ENCODE measurements around the gene BDKRB1.
"Not testable (repeated sequence)": the region's sequence is repeated elsewhere in the genome, so short reads cannot be mapped to it uniquely, and the experiment has no call there.

The BDKRB1 gene

DNA sequence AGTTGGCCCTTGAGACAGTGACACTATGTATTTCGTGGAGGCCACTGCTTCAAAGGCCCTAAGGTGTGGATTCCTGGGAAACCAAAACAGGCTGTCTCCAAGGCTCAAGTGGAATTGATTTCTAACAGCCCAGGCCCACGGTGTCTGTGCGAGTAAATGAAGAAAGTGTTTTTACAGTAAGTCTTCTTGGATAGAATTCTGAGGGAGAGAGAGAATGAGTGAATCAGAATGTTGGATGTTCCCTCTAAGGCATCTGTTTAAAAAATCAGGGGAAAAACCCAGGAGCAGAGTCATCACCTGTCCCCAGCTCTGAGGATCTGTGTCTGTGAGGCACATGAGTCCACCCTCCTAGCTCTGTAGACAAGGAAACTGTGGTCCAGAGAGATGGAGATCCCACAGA is 22.3 kb upstream of the BDKRB1 start:
- no peak for DNase-seq (ENCODE audit: low read depth in 1 of 2, low spot score in 1 of 2)

- DNase-seq (ENCODE audit: low read depth in 1 of 2, low spot score in 1 of 2), result no peak
These were observed 20.6 kb upstream of the BDKRB1 start for GRCh38 chr14:96235426-96235825.

- no peak for DNase-seq (ENCODE audit: low read depth in 1 of 2, low spot score in 1 of 2)
These were observed 18.4 kb upstream of the BDKRB1 start for GRCh38 chr14:96237641-96238040.

- DNase-seq (ENCODE audit: low read depth in 1 of 2, low spot score in 1 of 2), result no peak
These were observed 17.2 kb upstream of the BDKRB1 start for GRCh38 chr14:96238676-96239265.

DNA sequence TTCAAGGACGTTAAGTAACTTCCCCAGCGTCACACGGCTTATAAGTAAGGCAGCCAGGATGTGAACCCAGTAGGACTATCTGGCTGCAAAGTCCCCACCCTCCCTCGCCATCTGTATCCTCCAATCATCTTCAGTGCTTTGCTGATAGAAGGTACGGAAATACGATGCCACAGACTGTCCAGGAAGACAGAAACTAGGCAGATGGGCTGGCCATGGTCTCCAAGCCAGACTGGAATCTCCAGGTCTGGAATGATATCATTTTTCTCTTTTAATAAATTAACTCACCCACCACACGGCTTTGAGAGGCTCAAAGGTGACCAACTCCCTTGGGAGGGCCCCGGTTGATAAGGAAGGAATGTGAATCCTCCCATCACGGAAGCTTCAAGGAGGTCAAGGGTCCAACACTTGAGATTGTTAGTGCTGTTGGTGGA is 16.3 kb upstream of the BDKRB1 start:
- DNase-seq (ENCODE audit: low read depth in 1 of 2, low spot score in 1 of 2), result no peak

GRCh38 chr14:96240641-96241040 is 15.4 kb upstream of the BDKRB1 start:
- no peak for DNase-seq (ENCODE audit: low read depth in 1 of 2, low spot score in 1 of 2)

DNA sequence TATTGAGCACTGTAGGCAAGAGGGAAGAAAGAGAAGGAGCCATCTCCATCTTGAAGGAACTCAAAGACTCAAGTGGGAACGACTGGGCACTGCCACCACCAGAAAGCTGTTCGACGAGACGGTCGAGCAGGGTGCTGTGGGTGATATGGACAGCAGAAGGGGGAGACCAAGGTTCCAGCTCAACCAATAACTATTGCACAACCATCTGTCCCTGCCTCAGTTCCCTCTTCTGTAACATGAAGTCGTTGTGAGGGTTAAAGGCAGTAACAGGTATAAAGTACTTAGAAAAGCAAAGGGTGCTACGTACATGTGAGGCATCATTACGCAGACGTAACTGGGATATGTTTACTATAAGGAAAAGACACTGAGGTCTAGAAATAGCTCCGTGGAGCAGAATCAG is 13.9 kb upstream of the BDKRB1 start:
- DNase-seq (ENCODE audit: low read depth in 1 of 2, low spot score in 1 of 2), result no peak

DNA sequence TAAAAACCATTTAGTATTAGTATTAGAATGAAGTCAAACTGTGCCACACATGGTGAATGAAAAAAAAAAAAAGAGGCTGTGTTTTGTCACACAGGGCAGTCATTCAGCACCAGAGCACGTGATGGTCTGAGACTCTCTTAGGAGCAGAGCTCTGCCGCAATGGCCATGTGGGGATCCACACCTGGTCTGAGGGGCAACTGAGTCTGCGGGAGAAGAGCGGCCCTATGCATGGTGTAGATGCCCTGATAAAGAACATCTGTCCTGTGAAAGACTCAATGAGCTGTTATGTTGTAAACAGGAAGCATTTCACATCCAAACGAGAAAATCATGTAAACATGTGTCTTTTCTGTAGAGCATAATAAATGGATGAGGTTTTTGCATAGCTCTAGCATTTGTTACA is 12.2 kb upstream of the BDKRB1 start:
- no peak for DNase-seq (ENCODE audit: low read depth in 1 of 2, low spot score in 1 of 2)

DNA sequence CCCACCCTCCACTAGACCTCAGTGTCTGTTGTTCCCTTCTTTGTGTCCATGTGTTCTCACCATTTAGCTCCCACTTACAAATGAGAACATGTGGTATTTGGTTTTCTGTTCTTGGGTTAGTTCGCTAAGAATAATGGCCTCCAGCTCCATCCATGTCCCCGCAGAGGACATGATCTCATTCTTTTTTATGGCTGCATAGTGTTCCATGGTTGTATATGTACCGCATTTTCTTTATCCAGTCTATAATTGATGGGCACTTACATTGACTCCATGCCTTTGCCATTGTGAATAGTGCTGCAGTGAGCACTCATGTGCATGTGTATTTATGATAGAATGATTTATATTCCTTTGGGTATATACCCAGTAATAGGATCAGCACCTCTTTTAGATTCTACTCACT is 10.9 kb upstream of the BDKRB1 start:
- not testable (repeated sequence) for DNase-seq (ENCODE audit: low read depth in 1 of 2, low spot score in 1 of 2)

DNA sequence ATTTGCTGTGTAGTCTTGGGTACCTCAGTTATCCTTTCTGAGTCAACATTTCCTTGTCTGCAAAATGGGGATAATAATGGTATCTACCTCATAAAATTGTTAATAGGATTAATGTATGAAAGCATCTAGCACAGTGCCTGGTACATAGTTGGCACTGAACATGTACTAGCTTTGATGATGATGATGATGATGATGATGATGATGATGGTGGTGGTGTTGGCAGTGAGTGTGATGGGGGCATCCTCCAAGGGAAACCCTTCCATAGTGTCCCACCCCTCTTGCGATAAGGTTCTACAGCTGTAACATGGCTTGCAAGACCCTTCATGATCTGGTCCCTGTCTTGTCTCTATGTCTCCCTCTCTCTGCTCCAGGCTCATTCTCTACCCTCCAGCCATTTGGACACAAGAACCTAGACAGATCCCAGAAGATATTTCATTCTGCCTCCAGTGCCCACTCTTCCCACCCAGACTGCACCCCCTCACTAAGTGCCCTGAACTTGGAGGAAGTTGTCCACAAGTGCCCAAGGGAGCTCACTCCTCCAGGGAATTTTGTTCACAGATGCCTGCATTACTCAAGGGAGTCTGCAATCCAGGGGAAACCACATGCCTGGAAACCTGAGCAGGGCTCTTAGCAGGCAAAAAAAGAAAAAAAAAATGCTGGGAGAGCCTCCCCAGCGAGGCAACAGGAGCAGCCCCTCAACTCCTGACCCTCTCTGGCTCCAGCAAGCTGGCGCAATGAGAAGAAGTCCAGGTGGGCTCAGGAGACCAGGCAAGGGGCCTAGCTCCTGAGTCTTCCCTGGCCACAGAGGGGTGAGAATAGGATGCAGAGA is 10.1 kb upstream of the BDKRB1 start:
- no peak for DNase-seq (ENCODE audit: low read depth in 1 of 2, low spot score in 1 of 2)

GRCh38 chr14:96246539-96246847 is 9.5 kb upstream of the BDKRB1 start:
- DNase-seq (ENCODE audit: low read depth in 1 of 2, low spot score in 1 of 2), result no peak

- no peak for DNase-seq (ENCODE audit: low read depth in 1 of 2, low spot score in 1 of 2)
These were observed 9.0 kb upstream of the BDKRB1 start for GRCh38 chr14:96247031-96247430.

GRCh38 chr14:96249029-96249428 is 7.0 kb upstream of the BDKRB1 start:
- no peak for DNase-seq (ENCODE audit: low read depth in 1 of 2, low spot score in 1 of 2)

- no peak for DNase-seq (ENCODE audit: low read depth in 1 of 2, low spot score in 1 of 2)
These were observed 5.5 kb upstream of the BDKRB1 start for GRCh38 chr14:96250485-96250884.

- DNase-seq (ENCODE audit: low read depth in 1 of 2, low spot score in 1 of 2), result no peak
These were observed 4.3 kb upstream of the BDKRB1 start for GRCh38 chr14:96251656-96252155.

DNA sequence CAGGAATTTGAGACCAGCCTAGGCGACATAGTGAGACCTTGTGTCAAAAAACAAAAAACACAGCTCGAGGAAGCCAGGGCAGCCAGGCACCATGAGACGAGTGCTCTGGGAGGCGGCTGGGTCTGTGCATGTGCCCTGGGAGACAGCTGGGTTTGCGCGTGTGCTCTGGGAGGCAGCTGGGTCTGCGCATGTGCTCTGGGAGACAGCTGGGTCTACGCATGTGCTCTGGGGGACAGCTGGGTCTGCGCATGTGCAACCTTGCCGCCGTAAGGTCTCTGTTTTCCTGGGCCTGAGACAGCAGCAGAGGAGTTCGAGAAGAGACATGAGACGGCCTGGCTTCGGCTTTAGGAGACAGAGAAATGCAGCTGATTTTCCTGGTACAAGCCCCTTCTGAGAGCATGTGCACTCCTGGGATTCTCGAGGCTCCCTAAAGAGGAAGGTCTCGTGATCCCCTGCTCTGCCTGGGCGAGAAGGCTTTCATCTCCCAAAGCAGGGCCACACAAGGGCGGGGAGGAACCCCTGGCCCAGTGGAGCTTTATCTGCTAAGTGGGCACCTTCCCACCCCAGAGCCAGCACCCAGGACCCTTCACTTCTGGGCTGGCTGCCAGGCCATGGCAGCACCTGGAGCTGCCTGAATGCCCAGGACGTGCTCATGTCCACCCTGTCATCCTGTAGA is 3.5 kb upstream of the BDKRB1 start:
- DNase-seq (ENCODE audit: low read depth in 1 of 2, low spot score in 1 of 2), result no peak

GRCh38 chr14:96252999-96253539 is 2.9 kb upstream of the BDKRB1 start:
- DNase-seq (ENCODE audit: low read depth in 1 of 2, low spot score in 1 of 2), result no peak

DNA sequence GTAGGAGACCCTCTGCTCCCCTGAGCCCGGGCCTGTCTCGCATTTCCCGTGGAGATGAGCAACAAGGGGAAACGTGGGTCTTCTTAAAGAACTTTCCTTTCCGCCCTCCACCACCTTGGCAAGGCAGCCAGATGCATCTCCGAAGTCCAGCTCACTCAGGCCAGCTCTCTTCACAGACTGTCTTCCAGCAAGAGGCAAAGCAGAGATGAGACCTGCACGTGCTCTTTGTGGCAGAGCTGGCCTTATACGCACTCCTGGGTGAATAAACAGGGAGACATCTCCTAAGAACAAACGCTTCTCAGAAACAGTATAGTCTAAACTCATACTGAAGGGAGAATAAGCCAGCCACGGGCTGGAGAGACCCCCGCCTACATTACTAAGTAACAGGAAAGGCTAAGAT is 1.3 kb upstream of the BDKRB1 start:
- DNase-seq (ENCODE audit: low read depth in 1 of 2, low spot score in 1 of 2), result no peak

GRCh38 chr14:96256407-96256806 is 397 bp downstream of the BDKRB1 start:
- no peak for DNase-seq (ENCODE audit: low read depth in 1 of 2, low spot score in 1 of 2)

DNA sequence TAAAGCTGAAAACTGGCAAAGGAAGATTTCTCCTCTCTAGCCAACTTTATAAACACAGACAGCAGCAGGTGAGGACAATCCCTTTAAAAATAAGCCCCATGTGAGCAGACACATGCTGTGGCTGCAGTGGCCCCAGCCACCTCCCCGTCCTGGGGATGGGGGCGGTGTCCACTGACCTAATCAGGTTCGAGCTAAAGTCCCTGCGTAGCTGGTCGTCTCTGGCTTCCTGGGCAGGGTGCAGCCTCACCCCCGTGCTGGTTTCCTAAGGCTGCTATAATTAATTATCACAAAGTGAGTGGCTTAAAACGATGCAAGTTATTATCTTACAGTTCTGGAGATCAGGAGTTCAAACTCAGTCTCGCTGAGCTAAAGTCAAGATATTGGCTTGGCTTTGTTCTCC is 1.0 kb downstream of the BDKRB1 start:
- DNase-seq (ENCODE audit: low read depth in 1 of 2, low spot score in 1 of 2), result no peak

DNA sequence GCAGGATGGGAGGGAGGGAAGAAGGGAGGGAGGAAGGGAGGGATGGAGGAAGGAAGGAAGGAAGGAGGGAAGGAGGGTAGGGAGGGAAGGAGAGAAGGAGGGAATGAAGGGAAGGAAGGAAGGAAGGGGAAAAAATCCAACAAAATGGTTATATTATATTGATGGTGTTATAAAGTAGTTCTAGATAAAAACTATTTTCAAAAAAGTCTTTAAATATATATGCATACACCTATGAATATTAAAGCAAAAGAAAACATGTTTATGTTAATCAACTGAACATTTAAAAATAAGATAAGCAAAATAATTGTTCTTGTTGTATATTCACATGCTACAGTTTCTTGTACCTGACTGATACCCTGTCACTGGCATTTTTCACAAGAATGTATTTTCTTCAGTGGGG is 1.9 kb downstream of the BDKRB1 start:
- no peak for DNase-seq (ENCODE audit: low read depth in 1 of 2, low spot score in 1 of 2)

DNA sequence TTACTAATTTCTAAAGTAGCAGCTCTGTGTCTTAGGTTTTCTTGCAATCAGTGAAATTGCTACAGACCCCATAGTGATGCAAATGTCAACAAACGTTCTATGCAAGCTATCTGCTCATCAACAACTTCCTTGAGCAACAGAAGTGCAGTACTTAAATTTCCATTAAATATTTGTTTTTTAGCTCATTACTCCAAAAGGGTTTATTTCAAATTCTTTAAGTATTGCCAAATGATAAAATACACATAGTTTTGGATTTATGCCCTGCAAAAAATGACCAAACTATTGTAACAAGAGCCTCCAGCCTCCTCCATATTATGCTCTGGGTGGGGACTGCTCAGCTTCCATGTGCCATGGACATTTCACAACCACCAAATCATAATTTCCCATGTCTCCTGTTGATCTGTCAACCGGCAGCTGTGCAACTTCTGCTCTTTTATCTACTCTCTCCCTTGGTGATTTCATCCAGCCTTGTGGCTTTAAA is 4.4 kb downstream of the BDKRB1 start:
- no peak for DNase-seq (ENCODE audit: low read depth in 1 of 2, low spot score in 1 of 2)
